NT2/D1 (cell line): Measurements from ENCODE around the gene COL20A1.

Experiments
- YY1 ChIP-seq: IDR thresholded peaks from 2 replicates; pipeline ENCODE4 v1.6.1; 2011; ENCODE audit not compliant: insufficient read length, insufficient read depth
- ZNF274 ChIP-seq: IDR thresholded peaks from 2 replicates; pipeline ENCODE4 v1.6.1; 2011; ENCODE audit warnings: mild to moderate bottlenecking, low read depth, low read length

GRCh38 chr20:63349516-63349895, 56.5 kb downstream of the COL20A1 start:
- no peak for TF ChIP-seq ZNF274
- no peak for TF ChIP-seq YY1
